Tibial nerve (tissue), 4 donors: ENCODE data around the gene IL17RE. TPM values are rescaled to one million over a fixed set of nuclear protein-coding genes. Genes with fewer than 3 reads are reported as not detected.

Experiments used
- DNase-seq, 2 donors: peaks; one replicate each; pipeline ENCODE4 v3.0.0-alpha.2; 2019; ENCODE audit warnings: low spot score in 2 of 2
- H3K27ac ChIP-seq, 4 donors: fragments of 200-600 bp; sonication (generic) in 3 of 4; one replicate each; pipeline ENCODE4 v1.5.1; 2017 to 2019; ENCODE audit warnings: mild to moderate bottlenecking in 1 of 4
- H3K27me3 ChIP-seq, 2 donors: fragments of 200-600 bp; sonication (generic) in 1 of 2; one replicate each; pipeline versions ENCODE4 v1.5.1 to v1.6.0; 2017 to 2019
- H3K36me3 ChIP-seq, 3 donors: fragments of 200-600 bp; sonication (generic); one replicate each; pipeline ENCODE4 v1.5.1; 2018 to 2019
- H3K4me1 ChIP-seq, 4 donors: fragments of 200-600 bp; sonication (generic) in 3 of 4; one replicate each; pipeline ENCODE4 v1.5.1; 2017 to 2019
- H3K4me3 ChIP-seq, 4 donors: fragments of 200-600 bp; sonication (generic) in 3 of 4; one replicate each; pipeline ENCODE4 v1.5.1; 2017 to 2019; ENCODE audit warnings: mild to moderate bottlenecking in 1 of 4, moderate library complexity in 1 of 4
- H3K9me3 ChIP-seq, 4 donors: fragments of 200-600 bp; sonication (generic) in 3 of 4; one replicate each; pipeline ENCODE4 v1.5.1; 2017 to 2019
- EP300 ChIP-seq, 2 donors: sonication (generic); formaldehyde crosslinking; IDR thresholded peaks; one replicate each; pipeline ENCODE4 v1.6.1; 2017; ENCODE audit warnings: antibody characterized with exemption in 2 of 2, mild to moderate bottlenecking in 1 of 2
- POLR2A ChIP-seq, 2 donors: fragments of 450-650 bp; IDR thresholded peaks; one replicate each; pipeline ENCODE4 v1.6.1; 2017; ENCODE audit warnings: antibody characterized with exemption in 2 of 2, mild to moderate bottlenecking in 2 of 2, moderate library complexity in 2 of 2
- WGBS, 2 donors: methylation state at CpG; one replicate each; pipeline ENCODE4 v1.1.5; 2018; 5-methylcytosine and 5-hydroxymethylcytosine counted together
- small RNA-seq: library from RNA; depleted of rRNA; stranded (forward); fragments of <200 nt; gene quantifications from one replicate; pipeline ENCODE3, GENCODE V24; 2016
- total RNA-seq, 4 donors: library from RNA; depleted of rRNA; stranded (reverse); fragments of >200 nt; gene quantifications; one replicate each; pipeline ENCODE4 v1.1.0, GENCODE V29; 2016
- TF ChIP-seq, protein P1 (sequence below), 5 experiments: fragments of 200-600 bp in 3 of 5; fragments of 450-650 bp in 2 of 5; sonication (generic) in 3 of 5; IDR thresholded peaks; one replicate each; pipeline ENCODE4 v1.5.1; 2016 to 2019; ENCODE audit warnings: antibody characterized with exemption in 5 of 5, mild to moderate bottlenecking in 3 of 5, moderate library complexity in 2 of 5

Gene IL17RE
- total RNA-seq, 4 donors from 2014 or later = 0.59 to 10.1 (median 5.6) TPM

DNA sequence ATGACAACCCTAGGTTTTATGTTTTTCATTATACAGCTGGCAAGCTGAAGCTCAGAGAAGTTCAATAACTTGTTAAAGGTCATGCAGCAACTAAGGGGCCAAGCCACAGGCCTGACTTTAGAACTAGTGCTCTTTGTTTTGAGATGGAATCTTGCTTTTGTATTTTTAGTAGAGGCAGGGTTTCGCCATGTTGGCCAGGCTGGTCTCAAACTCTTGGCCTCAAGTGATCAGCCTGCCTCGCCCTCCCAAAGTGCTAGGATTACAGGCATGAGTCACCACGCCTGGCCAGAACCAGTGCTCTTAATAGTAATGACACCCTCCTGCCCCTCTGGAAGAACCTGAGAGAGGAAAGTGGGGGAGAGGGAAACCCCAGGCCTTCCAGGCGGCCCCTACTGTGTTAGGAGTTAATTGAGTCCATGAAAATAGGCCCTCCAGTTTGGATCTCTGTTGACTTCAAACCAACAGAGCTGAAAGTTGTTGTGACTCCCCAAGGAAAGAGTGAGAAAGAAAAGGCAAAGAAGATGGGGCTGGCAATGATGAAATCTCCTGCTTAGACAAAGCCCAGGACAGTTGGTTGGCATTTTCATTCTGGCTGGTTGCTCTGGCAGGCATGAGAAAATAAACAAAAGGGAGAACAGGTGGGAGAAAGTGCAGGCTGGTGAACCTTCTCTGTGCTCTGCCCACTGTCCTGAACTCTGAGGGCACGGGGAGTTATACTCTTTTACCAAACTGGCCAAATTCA lies 53.1 kb downstream of the IL17RE start:
- no peak overlapping the region for H3K27ac ChIP-seq
- no peak for DNase-seq
- 70 to 72% methylated on average over 5 of the region's 5 CpGs for WGBS, 2 donors

DNA sequence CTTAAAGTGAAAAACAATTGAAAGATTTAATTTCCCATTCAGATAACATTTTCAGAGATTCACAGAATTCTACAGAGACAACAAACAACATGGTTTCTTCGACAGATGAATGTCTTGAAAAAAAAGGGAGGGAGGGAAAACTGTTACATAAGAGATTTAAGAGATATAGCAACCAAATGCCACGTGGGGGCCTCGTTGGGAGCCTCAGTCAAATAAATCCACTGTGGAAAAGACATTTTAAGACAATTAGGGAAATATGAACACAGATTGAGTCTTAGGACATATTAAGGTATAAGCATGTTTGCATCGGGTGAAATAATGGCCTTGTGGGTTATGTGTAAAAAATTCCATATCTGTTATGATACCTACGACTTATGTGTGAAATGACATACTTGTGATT lies 54.6 kb downstream of the IL17RE start:
- peaks cover 0 to 30% (median 0%) of the 10 kb centered on the region in 3 donors for H3K36me3 ChIP-seq
- H3K27ac ChIP-seq = no peak overlapping the region
- 44 to 45% methylated on average over 5 of the region's 5 CpGs for WGBS, 2 donors
- TF ChIP-seq EP300 (IDR thresholded peaks at IDR 0.05) (no peak), POLR2A (IDR thresholded peaks at IDR 0.05) (no peak)
- TF ChIP-seq, protein P1, sequence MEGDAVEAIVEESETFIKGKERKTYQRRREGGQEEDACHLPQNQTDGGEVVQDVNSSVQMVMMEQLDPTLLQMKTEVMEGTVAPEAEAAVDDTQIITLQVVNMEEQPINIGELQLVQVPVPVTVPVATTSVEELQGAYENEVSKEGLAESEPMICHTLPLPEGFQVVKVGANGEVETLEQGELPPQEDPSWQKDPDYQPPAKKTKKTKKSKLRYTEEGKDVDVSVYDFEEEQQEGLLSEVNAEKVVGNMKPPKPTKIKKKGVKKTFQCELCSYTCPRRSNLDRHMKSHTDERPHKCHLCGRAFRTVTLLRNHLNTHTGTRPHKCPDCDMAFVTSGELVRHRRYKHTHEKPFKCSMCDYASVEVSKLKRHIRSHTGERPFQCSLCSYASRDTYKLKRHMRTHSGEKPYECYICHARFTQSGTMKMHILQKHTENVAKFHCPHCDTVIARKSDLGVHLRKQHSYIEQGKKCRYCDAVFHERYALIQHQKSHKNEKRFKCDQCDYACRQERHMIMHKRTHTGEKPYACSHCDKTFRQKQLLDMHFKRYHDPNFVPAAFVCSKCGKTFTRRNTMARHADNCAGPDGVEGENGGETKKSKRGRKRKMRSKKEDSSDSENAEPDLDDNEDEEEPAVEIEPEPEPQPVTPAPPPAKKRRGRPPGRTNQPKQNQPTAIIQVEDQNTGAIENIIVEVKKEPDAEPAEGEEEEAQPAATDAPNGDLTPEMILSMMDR (IDR thresholded peaks at IDR 0.05) = no peak
- H3K4me1 ChIP-seq = peaks cover 0 to 15% (median 3%) of the 10 kb centered on the region in 4 donors
- no peaks in the 10 kb centered on the region for H3K27me3 ChIP-seq
- H3K9me3 ChIP-seq = no peaks in the 10 kb centered on the region
- DNase-seq = no peak
- no peak overlapping the region for H3K4me3 ChIP-seq

More for the DNA sequence above, 53.1 kb downstream of the IL17RE start:
- H3K4me3 ChIP-seq = no peak overlapping the region
- H3K27me3 ChIP-seq = no peaks in the 10 kb centered on the region
- no peaks in the 10 kb centered on the region for H3K9me3 ChIP-seq
- TF ChIP-seq, protein P1 (IDR thresholded peaks at IDR 0.05) = no peak
- TF ChIP-seq POLR2A (IDR thresholded peaks at IDR 0.05) (no peak), EP300 (IDR thresholded peaks at IDR 0.05) (no peak)
- H3K4me1 ChIP-seq = peaks cover 0 to 26% (median 10%) of the 10 kb centered on the region in 4 donors
- H3K36me3 ChIP-seq = peaks cover 0 to 17% (median 0%) of the 10 kb centered on the region in 3 donors

DNA sequence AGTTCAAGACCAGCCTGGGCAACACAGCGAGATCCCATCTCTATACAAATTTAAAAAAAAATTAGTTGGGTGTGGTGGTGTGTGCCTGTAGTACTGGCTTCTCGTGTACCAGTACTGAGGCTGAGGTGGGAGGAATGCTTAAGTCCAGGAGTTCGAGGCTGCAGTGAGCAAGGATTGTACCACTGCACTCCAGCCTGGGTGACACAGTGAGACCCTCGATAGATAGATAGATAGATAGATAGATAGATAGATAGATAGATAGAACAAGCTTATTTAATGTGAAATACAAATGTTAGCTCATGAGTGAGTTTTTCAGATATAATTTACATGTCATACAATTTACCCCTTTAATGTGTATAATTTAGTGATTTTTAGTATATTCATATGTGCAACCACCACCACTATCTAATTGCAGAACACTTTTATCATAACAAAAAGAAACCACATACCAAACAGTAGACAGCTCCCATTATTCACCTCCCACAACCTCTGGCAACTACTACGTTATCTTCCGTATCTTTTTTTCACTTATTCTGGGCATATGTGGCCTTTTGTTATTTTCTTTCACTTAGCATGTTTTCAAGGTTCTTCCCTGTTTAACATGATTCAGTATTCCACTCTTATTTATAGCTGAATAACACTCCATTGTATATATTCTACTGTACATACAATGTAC lies 62.7 kb downstream of the IL17RE start:
- WGBS, 2 donors = 83 to 85% methylated on average over 6 of the region's 6 CpGs
- Histone ChIP-seq H3K27me3 (no peaks in the 10 kb centered on the region), H3K9me3 (no peaks in the 10 kb centered on the region), H3K4me3 (no peak overlapping the region), H3K4me1 (no peaks in the 10 kb centered on the region), H3K36me3 (peaks cover 0 to 94% (median 20%) of the 10 kb centered on the region in 3 donors), H3K27ac (no peak overlapping the region)
- TF ChIP-seq EP300 (IDR thresholded peaks at IDR 0.05) = no peak
- TF ChIP-seq, protein P1 (IDR thresholded peaks at IDR 0.05) = no peak
- TF ChIP-seq POLR2A (IDR thresholded peaks at IDR 0.05) = no peak
- DNase-seq = no peak

Small RNA genes lying within 50 kb of the gene (small RNA-seq; reads per million reads assigned to genes)
- not detected for gene RNU6-882P

Other genes starting within 250 kb of the IL17RE start
- not detected for gene CPNE9, start 199.0 kb upstream of the IL17RE start, total RNA-seq
- gene BRPF1, start 171.1 kb upstream of the IL17RE start, total RNA-seq = 10 to 100 TPM; 18.0 to 21.0 (median 20.6) TPM
- 10 to 100 TPM; 26.8 to 54.9 (median 40.6) TPM for gene OGG1, start 152.9 kb upstream of the IL17RE start, total RNA-seq
- 10 to 100 TPM; 60.3 to 94.8 (median 72.2) TPM for gene CAMK1, start 132.9 kb upstream of the IL17RE start, total RNA-seq
- 10 to 100 TPM; 56.1 to 69.0 (median 65.4) TPM for gene TADA3, start 110.4 kb upstream of the IL17RE start, total RNA-seq
- gene ARPC4, start 109.8 kb upstream of the IL17RE start, total RNA-seq = 100 to 1,000 TPM in 2 of 4 donors, 10 to 100 TPM in 2; 96.3 to 169 (median 125) TPM
- gene TTLL3, start 92.6 kb upstream of the IL17RE start, total RNA-seq = 100 to 1,000 TPM in 3 of 4 donors, 10 to 100 TPM in 1; 58.2 to 173 (median 120) TPM
- gene RPUSD3, start 58.8 kb upstream of the IL17RE start, total RNA-seq = 10 to 100 TPM; 37.1 to 69.7 (median 52.2) TPM
- gene CIDEC, start 22.6 kb upstream of the IL17RE start, total RNA-seq = 100 to 1,000 TPM in 3 of 4 donors, 10 to 100 TPM in 1; 72.4 to 380 (median 174) TPM
- 10 to 100 TPM; 21.6 to 46.7 (median 34.7) TPM for gene JAGN1, start 12.2 kb upstream of the IL17RE start, total RNA-seq
- 10 to 100 TPM; 60.4 to 68.4 (median 65.1) TPM for gene IL17RC, start 14.2 kb downstream of the IL17RE start, total RNA-seq
- 10 to 100 TPM; 18.2 to 54.9 (median 27.5) TPM for gene CRELD1, start 31.0 kb downstream of the IL17RE start, total RNA-seq
- 1 to 10 TPM; 2.2 to 3.3 (median 2.7) TPM for gene PRRT3, start 49.6 kb downstream of the IL17RE start, total RNA-seq
- 10 to 100 TPM; 16.1 to 30.6 (median 25.1) TPM for gene EMC3, start 84.0 kb downstream of the IL17RE start, total RNA-seq
- gene FANCD2, start 123.6 kb downstream of the IL17RE start, total RNA-seq = 10 to 100 TPM in 2 of 4 donors, 1 to 10 TPM in 2; 2.0 to 13.7 (median 7.6) TPM
- not detected for gene FANCD2OS, start 205.4 kb downstream of the IL17RE start, total RNA-seq
- 10 to 100 TPM; 50.2 to 97.5 (median 77.5) TPM for gene BRK1, start 212.8 kb downstream of the IL17RE start, total RNA-seq
- 10 to 100 TPM; 24.0 to 45.9 (median 37.0) TPM for gene VHL, start 238.9 kb downstream of the IL17RE start, total RNA-seq